Liver (tissue), 9 donors: Measurements from ENCODE around the gene ADGRB2. TPM values are rescaled to one million over a fixed set of nuclear protein-coding genes. Genes with fewer than 3 reads are reported as not detected.
A peak's percentile ranks its signal among the peaks of the same experiment; 100 is the strongest.

Experiments
- DNase-seq: peaks from one replicate; pipeline ENCODE4 v3.0.0-alpha.2; 2017; ENCODE audit warnings: low spot score
- H3K27ac ChIP-seq, 2 donors: one replicate each; pipeline ENCODE4 v1.7.0; 2013; ENCODE audit warnings: inconsistent platforms in 2 of 2, low read length in 2 of 2, control low read depth in 1 of 2, low read depth in 1 of 2, mild to moderate bottlenecking in 1 of 2
- H3K27me3 ChIP-seq, 4 donors: one replicate each; pipeline versions ENCODE4 v1.6.1 to v1.7.0; 2013; ENCODE audit warnings: low read length in 3 of 4, inconsistent platforms in 1 of 4, mild to moderate bottlenecking in 1 of 4, moderate library complexity in 1 of 4; ENCODE audit not compliant: control insufficient read depth in 4 of 4, insufficient read depth in 4 of 4
- H3K36me3 ChIP-seq, 4 donors: one replicate each; pipeline versions ENCODE4 v1.6.1 to v1.7.0; 2013; ENCODE audit warnings: low read length in 3 of 4, mild to moderate bottlenecking in 3 of 4, low read depth in 1 of 4, moderate library complexity in 1 of 4; ENCODE audit not compliant: control insufficient read depth in 4 of 4, insufficient read depth in 3 of 4
- H3K4me1 ChIP-seq, 4 donors: one replicate each; pipeline versions ENCODE4 v1.6.1 to v1.7.0; 2013; ENCODE audit warnings: low read length in 3 of 4, mild to moderate bottlenecking in 3 of 4, moderate library complexity in 1 of 4; ENCODE audit not compliant: control insufficient read depth in 4 of 4, insufficient read depth in 4 of 4
- H3K4me3 ChIP-seq, 3 donors: one replicate each; pipeline versions ENCODE4 v1.6.1 to v1.7.0; 2013; ENCODE audit warnings: low read length in 3 of 3, control low read depth in 1 of 3, low read depth in 1 of 3, mild to moderate bottlenecking in 1 of 3
- H3K9ac ChIP-seq, 2 donors: one replicate each; pipeline ENCODE4 v1.7.0; 2013; ENCODE audit warnings: low read length in 2 of 2, mild to moderate bottlenecking in 2 of 2, moderate library complexity in 2 of 2, control low read depth in 1 of 2, low read depth in 1 of 2
- H3K9me3 ChIP-seq, 4 donors: one replicate each; pipeline versions ENCODE4 v1.6.1 to v1.7.0; 2013; ENCODE audit warnings: low read length in 3 of 4; ENCODE audit not compliant: control insufficient read depth in 4 of 4
- CTCF ChIP-seq: fragments of 150-350 bp; IDR thresholded peaks from 2 replicates; pipeline ENCODE4 v1.5.1; 2017; ENCODE audit warnings: improper control_type of control experiment, low read depth, low read length; ENCODE audit not compliant: missing input control
- EGR1 ChIP-seq, 2 donors: IDR thresholded peaks; 2 replicates each; pipeline ENCODE4 v1.6.1; 2016 to 2018; ENCODE audit warnings: antibody characterized with exemption in 2 of 2, low read depth in 2 of 2
- FOXA1 ChIP-seq: IDR thresholded peaks from 2 replicates; pipeline ENCODE4 v1.6.1; 2016; ENCODE audit warnings: antibody characterized with exemption
- HNF4G ChIP-seq: IDR thresholded peaks from 2 replicates; pipeline ENCODE4 v1.6.1; 2016; ENCODE audit warnings: antibody characterized with exemption
- JUND ChIP-seq, 2 donors: IDR thresholded peaks; 2 replicates each; pipeline ENCODE4 v1.6.1; 2016; ENCODE audit warnings: antibody characterized with exemption in 2 of 2
- MAX ChIP-seq: IDR thresholded peaks from 2 replicates; pipeline ENCODE4 v1.6.1; 2016; ENCODE audit warnings: antibody characterized with exemption
- NR2F2 ChIP-seq: IDR thresholded peaks from 2 replicates; pipeline ENCODE4 v1.6.1; 2016; ENCODE audit warnings: antibody characterized with exemption
- RAD21 ChIP-seq, 2 donors: IDR thresholded peaks; 2 replicates each; pipeline ENCODE4 v1.6.1; 2016; ENCODE audit warnings: antibody characterized with exemption in 2 of 2, mild to moderate bottlenecking in 2 of 2
- SP1 ChIP-seq: IDR thresholded peaks from 2 replicates; pipeline ENCODE4 v1.6.1; 2018; ENCODE audit warnings: antibody characterized with exemption, mild to moderate bottlenecking
- YY1 ChIP-seq: IDR thresholded peaks from 2 replicates; pipeline ENCODE4 v1.6.1; 2016; ENCODE audit warnings: antibody characterized with exemption, mild to moderate bottlenecking
- WGBS: extraction: QIAGEN DNeasy Blood & Tissue Kit; methylation state at CpG from one replicate; pipeline ENCODE4 v1.1.7; 2013; 5-methylcytosine and 5-hydroxymethylcytosine counted together
- polyA plus RNA-seq, 2 donors: library from polyadenylated mRNA; stranded (reverse) in 1 of 2; unstranded in 1 of 2; fragments of 200-250 nt in 1 of 2; fragments of >200 nt in 1 of 2; fragmentation: Nextera tagmentation in 1 of 2; extraction: Ambion mirVana in 1 of 2; gene quantifications; one replicate each; pipeline versions ENCODE4 v1.2.1 to v1.2.3, GENCODE V29; 2013 to 2015
- total RNA-seq, 2 donors: library from RNA; depleted of rRNA; stranded (reverse); fragments of >200 nt; gene quantifications; one replicate each; pipeline ENCODE4 v1.2.3, GENCODE V29; 2014
- TF ChIP-seq, protein P1 (sequence below): IDR thresholded peaks from 2 replicates; pipeline ENCODE4 v1.6.1; 2016; ENCODE audit warnings: antibody characterized with exemption
- donor health status: healthy.
- donor health status: healthy.
- donor health status: healthy.
- donor health status: healthy.
- donor health status: healthy.

The ADGRB2 gene
- total and polyA plus RNA-seq, 4 donors: under 0.01 to 0.05 (median 0.05) TPM; not detected in 1

GRCh38 chr1:31799895-31800673, 35.9 kb upstream of the ADGRB2 start:
- peak; percentile 31 for DNase-seq
- H3K27ac ChIP-seq: no peak overlapping the region
- TF ChIP-seq JUND (IDR thresholded peaks at IDR 0.05) (no peak), SP1 (no peak), MAX (no peak), YY1 (no peak), FOXA1 (no peak), CTCF (no peak), EGR1 (IDR thresholded peaks at IDR 0.05; ENCODE audit: low read depth in 2 of 2) (no peak), HNF4G (no peak)
- TF ChIP-seq, protein P1, sequence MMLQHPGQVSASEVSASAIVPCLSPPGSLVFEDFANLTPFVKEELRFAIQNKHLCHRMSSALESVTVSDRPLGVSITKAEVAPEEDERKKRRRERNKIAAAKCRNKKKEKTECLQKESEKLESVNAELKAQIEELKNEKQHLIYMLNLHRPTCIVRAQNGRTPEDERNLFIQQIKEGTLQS: no peak
- peaks cover 0 to 4% (median 1%) of the 10 kb centered on the region in 4 donors for H3K27me3 ChIP-seq
- 92% methylated on average over 16 of the region's 16 CpGs for WGBS
- H3K9me3 ChIP-seq: no peaks in the 10 kb centered on the region
- no peaks in the 10 kb centered on the region for H3K4me1 ChIP-seq
- H3K4me3 ChIP-seq: no peak overlapping the region
- no peaks in the 10 kb centered on the region for H3K36me3 ChIP-seq
- no peak overlapping the region for H3K9ac ChIP-seq

GRCh38 chr1:31799196-31799894, 35.2 kb upstream of the ADGRB2 start:
- Histone ChIP-seq H3K27me3 (peaks cover 0 to 4% (median 1%) of the 10 kb centered on the region in 4 donors), H3K4me3 (no peak overlapping the region), H3K9ac (no peak overlapping the region), H3K36me3 (no peaks in the 10 kb centered on the region), H3K27ac (no peak overlapping the region), H3K4me1 (no peaks in the 10 kb centered on the region), H3K9me3 (no peaks in the 10 kb centered on the region)
- TF ChIP-seq YY1 (no peak), RAD21 (IDR thresholded peaks at IDR 0.05) (no peak), NR2F2 (no peak), SP1 (no peak), FOXA1 (no peak), MAX (no peak), CTCF (no peak)
- TF ChIP-seq, protein P1: no peak
- peak; percentile 24 for DNase-seq
- WGBS: 94% methylated on average over 9 of the region's 9 CpGs
